ENCODE measurements around the gene PGAP3. TPM values are rescaled to one million over a fixed set of nuclear protein-coding genes. Genes with fewer than 3 reads are reported as not detected.
A peak's percentile ranks its signal among the peaks of the same experiment; 100 is the strongest.

PGAP3 gene
- total and polyA plus RNA-seq, 2 of the 4 experiments (the other 2 are of a cell fraction) = 4.3 to 9.8 TPM

DNA sequence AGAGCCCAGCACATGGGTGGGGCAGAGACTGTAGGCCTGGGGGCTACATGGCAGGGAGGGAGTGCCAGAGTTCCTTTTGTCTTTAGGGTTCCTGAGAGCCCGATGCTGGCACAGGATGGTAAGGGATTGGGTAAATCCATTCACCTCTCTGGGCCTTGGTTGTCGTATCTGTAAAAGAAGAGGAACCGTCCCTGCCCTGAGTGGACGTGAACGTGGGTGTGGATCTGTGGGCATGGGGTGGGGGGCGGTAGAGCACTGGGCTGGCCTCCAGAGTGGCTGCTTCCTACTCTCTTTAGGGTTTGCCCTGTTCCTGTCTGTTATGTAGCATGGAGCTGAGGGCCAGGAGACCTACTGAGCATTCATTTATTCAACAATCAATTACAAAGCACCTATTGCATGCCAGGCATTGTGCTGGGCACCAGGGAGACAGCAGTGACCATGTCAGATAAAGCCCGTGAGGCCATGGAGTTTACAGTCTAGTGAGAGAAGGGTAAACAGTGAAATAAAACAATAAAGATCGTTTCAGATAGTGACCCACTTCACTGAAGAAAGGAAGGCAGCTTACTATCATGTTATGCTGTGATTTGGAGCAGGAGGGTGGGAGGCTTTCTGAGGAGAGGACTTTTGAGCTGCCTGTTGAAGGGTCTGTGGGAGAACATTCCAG is 35.8 kb downstream of the PGAP3 start:
- BruUV-seq (replicated peaks) = no TSS peak
- DNase-seq = no peak
- no peak overlapping the region for H2AK5ac ChIP-seq (ENCODE audit: low read depth, low read length)
- peaks cover 36% of the 10 kb centered on the region for H4K20me1 ChIP-seq (ENCODE audit: insufficient read depth, low read length)
- H3K79me1 ChIP-seq (ENCODE audit: low read depth in 1 of 2, low read length in 2 of 2) = peaks cover 16 to 44% of the 10 kb centered on the region in 2 experiments
- TF ChIP-seq RFX5 (IDR thresholded peaks at IDR 0.05; ENCODE audit: low read depth, low read length) (no peak), SMC3 (IDR thresholded peaks at IDR 0.05; ENCODE audit: low read depth, low read length) (no peak), MAFK (IDR thresholded peaks at IDR 0.05; ENCODE audit: low read depth, low read length) (no peak), POLR2A (IDR thresholded peaks at IDR 0.05; ENCODE audit: low read depth, low read length) (no peak), CHD1 (IDR thresholded peaks at IDR 0.05; ENCODE audit: low read depth, low read length) (no peak), BHLHE40 (IDR thresholded peaks at IDR 0.05; ENCODE audit: low read depth, low read length) (no peak), CEBPB (IDR thresholded peaks at IDR 0.05; ENCODE audit: low read depth, low read length) (no peak), FOS (IDR thresholded peaks at IDR 0.05; ENCODE audit: low read depth, low read length) (no peak), RAD21 (IDR thresholded peaks at IDR 0.05; ENCODE audit: low read length) (no peak), NFE2L2 (IDR thresholded peaks at IDR 0.05; ENCODE audit: low read depth, low read length) (no peak), MAZ (IDR thresholded peaks at IDR 0.05; ENCODE audit: borderline replicate concordance, low read depth, low read length) (no peak)
- TF ChIP-seq, protein P1, sequence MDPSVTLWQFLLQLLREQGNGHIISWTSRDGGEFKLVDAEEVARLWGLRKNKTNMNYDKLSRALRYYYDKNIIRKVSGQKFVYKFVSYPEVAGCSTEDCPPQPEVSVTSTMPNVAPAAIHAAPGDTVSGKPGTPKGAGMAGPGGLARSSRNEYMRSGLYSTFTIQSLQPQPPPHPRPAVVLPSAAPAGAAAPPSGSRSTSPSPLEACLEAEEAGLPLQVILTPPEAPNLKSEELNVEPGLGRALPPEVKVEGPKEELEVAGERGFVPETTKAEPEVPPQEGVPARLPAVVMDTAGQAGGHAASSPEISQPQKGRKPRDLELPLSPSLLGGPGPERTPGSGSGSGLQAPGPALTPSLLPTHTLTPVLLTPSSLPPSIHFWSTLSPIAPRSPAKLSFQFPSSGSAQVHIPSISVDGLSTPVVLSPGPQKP (IDR thresholded peaks at IDR 0.05; ENCODE audit: borderline replicate concordance, low read depth, low read length) = no peak
- TF ChIP-seq, protein P2, sequence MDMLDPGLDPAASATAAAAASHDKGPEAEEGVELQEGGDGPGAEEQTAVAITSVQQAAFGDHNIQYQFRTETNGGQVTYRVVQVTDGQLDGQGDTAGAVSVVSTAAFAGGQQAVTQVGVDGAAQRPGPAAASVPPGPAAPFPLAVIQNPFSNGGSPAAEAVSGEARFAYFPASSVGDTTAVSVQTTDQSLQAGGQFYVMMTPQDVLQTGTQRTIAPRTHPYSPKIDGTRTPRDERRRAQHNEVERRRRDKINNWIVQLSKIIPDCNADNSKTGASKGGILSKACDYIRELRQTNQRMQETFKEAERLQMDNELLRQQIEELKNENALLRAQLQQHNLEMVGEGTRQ (IDR thresholded peaks at IDR 0.05; ENCODE audit: low read depth, low read length) = no peak
- TF ChIP-seq, protein P3, sequence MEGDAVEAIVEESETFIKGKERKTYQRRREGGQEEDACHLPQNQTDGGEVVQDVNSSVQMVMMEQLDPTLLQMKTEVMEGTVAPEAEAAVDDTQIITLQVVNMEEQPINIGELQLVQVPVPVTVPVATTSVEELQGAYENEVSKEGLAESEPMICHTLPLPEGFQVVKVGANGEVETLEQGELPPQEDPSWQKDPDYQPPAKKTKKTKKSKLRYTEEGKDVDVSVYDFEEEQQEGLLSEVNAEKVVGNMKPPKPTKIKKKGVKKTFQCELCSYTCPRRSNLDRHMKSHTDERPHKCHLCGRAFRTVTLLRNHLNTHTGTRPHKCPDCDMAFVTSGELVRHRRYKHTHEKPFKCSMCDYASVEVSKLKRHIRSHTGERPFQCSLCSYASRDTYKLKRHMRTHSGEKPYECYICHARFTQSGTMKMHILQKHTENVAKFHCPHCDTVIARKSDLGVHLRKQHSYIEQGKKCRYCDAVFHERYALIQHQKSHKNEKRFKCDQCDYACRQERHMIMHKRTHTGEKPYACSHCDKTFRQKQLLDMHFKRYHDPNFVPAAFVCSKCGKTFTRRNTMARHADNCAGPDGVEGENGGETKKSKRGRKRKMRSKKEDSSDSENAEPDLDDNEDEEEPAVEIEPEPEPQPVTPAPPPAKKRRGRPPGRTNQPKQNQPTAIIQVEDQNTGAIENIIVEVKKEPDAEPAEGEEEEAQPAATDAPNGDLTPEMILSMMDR (conservative IDR thresholded peaks at IDR 0.05; ENCODE audit: low read depth, low read length) = no peak
- peaks cover 4% of the 10 kb centered on the region for H3K9me1 ChIP-seq (ENCODE audit: insufficient read depth, low read length)
- no peak overlapping the region for H4K8ac ChIP-seq (ENCODE audit: low read depth in 2 of 2, low read length in 2 of 2)
- H3K4me1 ChIP-seq (ENCODE audit: control insufficient read depth, insufficient read depth, low read length) = peaks cover 3% of the 10 kb centered on the region; the same call in 1 of the 2 replicates
- H2AFZ ChIP-seq (replicated peaks; ENCODE audit: low read length, poor library complexity) = no peak overlapping the region
- WGBS, 2 experiments (ENCODE audit: extremely low coverage in 2 of 2, insufficient read length in 1 of 2) = 50% methylated on average over 1 of the region's 8 CpGs; no CpG with 5 or more reads in 1 of the 2 experiments
- no peak overlapping the region for H4K5ac ChIP-seq (ENCODE audit: low read depth, low read length)
- no peaks in the 10 kb centered on the region for H3K27me3 ChIP-seq (ENCODE audit: control insufficient read depth, insufficient read depth, low read length)
- H3K9me3 ChIP-seq (ENCODE audit: control insufficient read depth, insufficient read depth, low read length) = no peaks in the 10 kb centered on the region
- CTCF ChIA-PET = no interaction called here
- H3K27ac ChIP-seq (ENCODE audit: insufficient read depth, low read length) = no peak overlapping the region
- no peak overlapping the region for H2BK20ac ChIP-seq (ENCODE audit: low read depth, low read length)
- no peak overlapping the region for H3K4me3 ChIP-seq (ENCODE audit: insufficient read depth, low read depth, low read length)
- no peak overlapping the region for H4K91ac ChIP-seq (ENCODE audit: insufficient read depth, low read depth, low read length)
- H2AK9ac ChIP-seq (replicated peaks; ENCODE audit: low read depth, low read length, poor library complexity) = no peak overlapping the region
- H3K56ac ChIP-seq (ENCODE audit: extremely low read depth, insufficient read depth, low read length) = no peak overlapping the region
- no peak overlapping the region for H2BK15ac ChIP-seq (ENCODE audit: low read depth, low read length)
- H2BK120ac ChIP-seq (ENCODE audit: low read depth, low read length) = no peak overlapping the region
- H3K18ac ChIP-seq (ENCODE audit: low read depth, low read length) = no peak overlapping the region
- intact Hi-C loops (cut with micrococcal nuclease) (no loop called here), in situ Hi-C loops (cut with MboI; ENCODE audit: low sequenced_read_pairs) (no loop called here), dilution Hi-C loops (cut with HindIII; ENCODE audit: low sequenced_read_pairs, unreplicated experiment) (no loop called here)
- POLR2A ChIA-PET (ENCODE audit: unreplicated experiment) = no interaction called here
- H3K4ac ChIP-seq (ENCODE audit: low read depth, low read length) = no peak overlapping the region
- no peak for ATAC-seq (ENCODE audit: low read depth)
- no peak overlapping the region for H3K14ac ChIP-seq (replicated peaks; ENCODE audit: low read depth, low read length)
- H2BK5ac ChIP-seq (ENCODE audit: low read depth, low read length, poor library complexity, severe bottlenecking) = no peak overlapping the region
- H3K36me3 ChIP-seq (ENCODE audit: control insufficient read depth, insufficient read depth, low read length) = peaks cover 6% of the 10 kb centered on the region
- no peak overlapping the region for H3K9ac ChIP-seq (ENCODE audit: low read depth, low read length)
- H3K23ac ChIP-seq (ENCODE audit: low read depth, low read length) = peak overlapping the region; percentile 17; the same call in 1 of the 2 replicates
- no peak overlapping the region for H3K4me2 ChIP-seq (ENCODE audit: low read depth, low read length)

Measured in IMR-90 (cell line).